ENCODE measurements around the gene GPHN. TPM values are rescaled to one million over a fixed set of nuclear protein-coding genes. Genes with fewer than 3 reads are reported as not detected.
"Not testable (repeated sequence)": the region's sequence is repeated elsewhere in the genome, so short reads cannot be mapped to it uniquely, and the experiment has no call there.

GPHN gene
- total RNA-seq, 1 donor from 2014 or later: 33.4 TPM

- intact Hi-C loops (cut with micrococcal nuclease): no loop called here
Measured at GRCh38 chr14:66716227-66716626, 208.3 kb downstream of the GPHN start.

DNA sequence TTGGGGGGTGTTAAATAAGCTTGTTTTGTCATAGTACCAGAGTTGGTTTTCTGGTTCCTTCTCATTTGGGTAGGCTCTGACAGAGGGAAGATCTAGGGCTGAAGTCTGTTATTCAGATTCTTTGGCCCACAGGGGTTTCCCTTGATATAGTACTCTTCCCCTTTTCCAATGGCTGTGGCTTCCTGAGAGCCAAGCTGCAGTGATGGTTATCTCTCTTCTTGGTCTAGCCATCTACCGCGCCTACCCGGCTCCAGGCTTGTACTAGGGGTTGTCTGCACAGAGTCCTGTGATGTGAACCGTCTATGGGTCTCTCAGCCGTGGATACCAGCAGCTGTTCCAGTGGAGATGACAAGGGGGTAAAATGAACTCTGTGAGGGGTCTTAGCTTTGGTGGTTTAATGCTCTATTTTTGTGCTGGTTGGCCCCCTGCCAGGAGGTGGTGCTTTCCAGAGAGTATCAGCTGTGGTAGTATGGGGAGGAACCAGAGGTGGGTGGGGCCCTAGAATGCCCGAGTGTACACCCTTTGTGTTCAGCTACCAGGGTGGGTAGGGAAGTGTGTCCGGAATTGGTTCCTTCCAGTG is 209.7 kb downstream of the GPHN start:
- Histone ChIP-seq H3K27ac (replicated peaks) (no peak overlapping the region), H3K4me3 (no peak overlapping the region), H3K4me1 (peaks cover 9% of the 10 kb centered on the region), H3K9me3 (replicated peaks) (peaks cover 12% of the 10 kb centered on the region), H3K27me3 (ENCODE audit: low read depth) (no peaks in the 10 kb centered on the region), H3K36me3 (no peaks in the 10 kb centered on the region)
- intact Hi-C loops (cut with micrococcal nuclease): no loop called here
- TF ChIP-seq CTCF (IDR thresholded peaks at IDR 0.05; ENCODE audit: borderline replicate concordance): no peak
- no peak for DNase-seq

More at GRCh38 chr14:66716227-66716626, 208.3 kb downstream of the GPHN start:
- Histone ChIP-seq H3K27ac (replicated peaks) (no peak overlapping the region), H3K9me3 (replicated peaks) (peaks cover 24% of the 10 kb centered on the region), H3K4me3 (no peak overlapping the region), H3K4me1 (peaks cover 9% of the 10 kb centered on the region), H3K36me3 (no peaks in the 10 kb centered on the region), H3K27me3 (ENCODE audit: low read depth) (no peaks in the 10 kb centered on the region)
- DNase-seq: no peak
- TF ChIP-seq CTCF (IDR thresholded peaks at IDR 0.05; ENCODE audit: borderline replicate concordance): no peak

- no peak overlapping the region for H3K27ac ChIP-seq (replicated peaks)
- peaks cover 16% of the 10 kb centered on the region for H3K9me3 ChIP-seq (replicated peaks)
- intact Hi-C loops (cut with micrococcal nuclease): no loop called here
- no peaks in the 10 kb centered on the region for H3K27me3 ChIP-seq (ENCODE audit: low read depth)
- H3K4me1 ChIP-seq: no peaks in the 10 kb centered on the region
- no peak overlapping the region for H3K4me3 ChIP-seq
- TF ChIP-seq CTCF (IDR thresholded peaks at IDR 0.05; ENCODE audit: borderline replicate concordance): no peak
- DNase-seq: no peak
- no peaks in the 10 kb centered on the region for H3K36me3 ChIP-seq
Measured at GRCh38 chr14:66724996-66725395, 217.0 kb downstream of the GPHN start.

DNA sequence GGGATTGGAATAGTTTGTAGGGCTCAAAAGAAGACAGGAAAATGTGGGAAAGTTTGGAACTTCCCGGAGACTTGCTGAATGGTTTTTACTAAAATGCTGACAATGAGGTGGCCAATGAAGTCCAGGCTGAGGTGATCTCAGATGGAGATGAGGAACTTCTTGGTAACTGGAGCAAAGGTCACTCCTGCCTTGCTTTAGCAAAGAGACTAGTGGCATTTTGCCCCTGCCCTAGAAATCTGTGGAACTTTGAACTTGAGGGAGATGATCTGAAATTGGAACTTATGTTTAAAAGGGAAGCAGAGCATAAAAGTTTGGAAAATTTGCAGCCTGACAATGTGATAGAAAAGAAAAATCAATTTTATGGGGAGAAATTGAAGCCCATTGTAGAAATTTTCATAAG is 223.4 kb downstream of the GPHN start:
- H3K27me3 ChIP-seq (ENCODE audit: low read depth); H3K36me3 ChIP-seq; DNase-seq; H3K27ac ChIP-seq (replicated peaks); intact Hi-C loops (cut with micrococcal nuclease); H3K4me3 ChIP-seq; H3K4me1 ChIP-seq: not testable (repeated sequence)
- H3K9me3 ChIP-seq (replicated peaks): peaks cover 26% of the 10 kb centered on the region

- H3K4me3 ChIP-seq: no peak overlapping the region
- intact Hi-C loops (cut with micrococcal nuclease): no loop called here
- H3K27ac ChIP-seq (replicated peaks): no peak overlapping the region
- H3K9me3 ChIP-seq (replicated peaks): peaks cover 29% of the 10 kb centered on the region
- H3K36me3 ChIP-seq: no peaks in the 10 kb centered on the region
- DNase-seq: no peak
- TF ChIP-seq CTCF (IDR thresholded peaks at IDR 0.05; ENCODE audit: borderline replicate concordance): no peak
- no peaks in the 10 kb centered on the region for H3K4me1 ChIP-seq
- no peaks in the 10 kb centered on the region for H3K27me3 ChIP-seq (ENCODE audit: low read depth)
Measured at GRCh38 chr14:66735853-66736252, 227.9 kb downstream of the GPHN start.

- Histone ChIP-seq H3K27ac (replicated peaks) (no peak overlapping the region), H3K36me3 (no peaks in the 10 kb centered on the region), H3K4me1 (peaks cover 4% of the 10 kb centered on the region), H3K27me3 (ENCODE audit: low read depth) (no peaks in the 10 kb centered on the region), H3K9me3 (replicated peaks) (peaks cover 22% of the 10 kb centered on the region), H3K4me3 (no peak overlapping the region)
- intact Hi-C loops (cut with micrococcal nuclease): no loop called here
- TF ChIP-seq CTCF (IDR thresholded peaks at IDR 0.05; ENCODE audit: borderline replicate concordance): no peak
- no peak for DNase-seq
Measured at GRCh38 chr14:66739826-66740225, 231.9 kb downstream of the GPHN start.

Data from left ventricle myocardium inferior (tissue), 1 donor.